ENCODE data around the gene VPS26A.

The VPS26A gene

DNA sequence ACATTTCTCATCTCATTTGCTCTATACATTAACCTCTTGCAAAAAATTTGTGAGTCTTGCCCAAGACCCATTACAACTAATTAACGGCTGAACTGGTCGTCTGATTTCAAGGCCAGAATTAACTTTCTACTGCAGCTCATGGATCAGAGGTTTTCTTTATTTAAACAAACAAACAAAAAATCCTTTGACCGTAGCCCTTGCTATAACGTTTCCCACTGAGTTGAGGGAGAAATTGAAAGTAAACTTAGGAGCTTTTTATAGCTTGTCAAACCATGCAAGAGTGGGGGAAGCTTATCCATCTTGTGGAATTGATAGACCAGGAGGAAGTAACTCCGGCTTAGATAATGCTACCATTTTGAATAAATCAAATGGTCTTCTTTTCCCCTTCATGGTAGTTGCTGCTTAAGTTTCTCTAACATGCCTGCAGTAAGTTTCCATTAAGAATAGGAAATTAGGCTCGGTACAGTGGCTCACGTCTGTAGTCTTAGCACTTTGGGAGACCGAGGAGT, 32.8 kb upstream of the VPS26A start:
- TF ChIP-seq, protein P1, sequence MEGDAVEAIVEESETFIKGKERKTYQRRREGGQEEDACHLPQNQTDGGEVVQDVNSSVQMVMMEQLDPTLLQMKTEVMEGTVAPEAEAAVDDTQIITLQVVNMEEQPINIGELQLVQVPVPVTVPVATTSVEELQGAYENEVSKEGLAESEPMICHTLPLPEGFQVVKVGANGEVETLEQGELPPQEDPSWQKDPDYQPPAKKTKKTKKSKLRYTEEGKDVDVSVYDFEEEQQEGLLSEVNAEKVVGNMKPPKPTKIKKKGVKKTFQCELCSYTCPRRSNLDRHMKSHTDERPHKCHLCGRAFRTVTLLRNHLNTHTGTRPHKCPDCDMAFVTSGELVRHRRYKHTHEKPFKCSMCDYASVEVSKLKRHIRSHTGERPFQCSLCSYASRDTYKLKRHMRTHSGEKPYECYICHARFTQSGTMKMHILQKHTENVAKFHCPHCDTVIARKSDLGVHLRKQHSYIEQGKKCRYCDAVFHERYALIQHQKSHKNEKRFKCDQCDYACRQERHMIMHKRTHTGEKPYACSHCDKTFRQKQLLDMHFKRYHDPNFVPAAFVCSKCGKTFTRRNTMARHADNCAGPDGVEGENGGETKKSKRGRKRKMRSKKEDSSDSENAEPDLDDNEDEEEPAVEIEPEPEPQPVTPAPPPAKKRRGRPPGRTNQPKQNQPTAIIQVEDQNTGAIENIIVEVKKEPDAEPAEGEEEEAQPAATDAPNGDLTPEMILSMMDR (IDR thresholded peaks at IDR 0.05; ENCODE audit: borderline replicate concordance, control extremely low read depth, extremely low read depth, insufficient read depth, missing control alignments): no peak
- in situ Hi-C loops (cut with MboI; ENCODE audit: low sequenced_read_pairs, unreplicated experiment): loop anchor here (5.0 kb wide), 1 partner anchor 79 kb away; no protein-coding TSS in a partner anchor
- DNase-seq (ENCODE audit: low spot score): no peak

DNA sequence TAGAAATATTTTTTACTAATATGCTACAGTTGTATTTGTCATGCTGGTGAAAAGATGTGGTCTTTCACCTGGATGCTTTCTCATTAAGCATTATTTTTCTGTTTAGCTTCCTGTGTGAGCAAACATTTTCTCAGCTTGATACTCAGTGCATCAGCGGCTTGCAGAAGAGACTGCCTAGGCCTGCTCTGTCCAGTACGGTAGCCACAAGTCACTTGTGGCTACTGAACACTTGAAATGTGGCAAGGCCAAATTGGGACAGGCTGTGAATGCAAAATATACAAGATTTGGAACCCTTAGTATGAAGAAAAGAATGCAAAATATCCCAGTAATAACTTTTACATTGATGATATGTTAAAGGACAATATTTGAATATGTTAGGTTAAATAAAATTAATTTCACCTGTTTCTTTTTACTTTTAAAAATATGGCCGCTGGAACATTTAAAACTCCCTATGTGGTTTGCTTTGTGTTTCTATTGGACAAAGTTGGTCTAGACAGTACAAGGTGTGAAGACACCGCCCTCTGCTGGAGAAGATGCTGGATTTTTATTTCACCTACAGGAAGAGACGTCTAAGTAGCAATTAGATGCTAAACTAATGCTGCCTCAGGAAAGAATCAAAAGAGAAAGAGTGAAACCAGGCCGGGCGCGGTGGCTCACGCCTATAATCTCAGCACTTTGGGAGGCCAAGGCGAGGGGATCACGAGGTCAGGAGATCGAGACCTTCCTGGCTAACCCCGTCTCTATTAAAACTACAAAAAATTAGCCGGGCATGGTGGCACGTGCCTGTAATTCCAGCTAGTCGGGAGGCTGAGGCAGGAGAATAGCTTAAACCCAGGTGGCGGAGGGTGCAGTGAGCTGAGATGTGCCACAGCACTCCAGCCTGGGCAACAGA, 30.8 kb upstream of the VPS26A start:
- DNase-seq (ENCODE audit: low spot score): peak; percentile 59
- TF ChIP-seq, protein P1 (IDR thresholded peaks at IDR 0.05; ENCODE audit: borderline replicate concordance, control extremely low read depth, extremely low read depth, insufficient read depth, missing control alignments): peak; percentile 59
- in situ Hi-C loops (cut with MboI; ENCODE audit: low sequenced_read_pairs, unreplicated experiment): loop anchor here (5.0 kb wide), 1 partner anchor 81 kb away; no protein-coding TSS in a partner anchor

DNA sequence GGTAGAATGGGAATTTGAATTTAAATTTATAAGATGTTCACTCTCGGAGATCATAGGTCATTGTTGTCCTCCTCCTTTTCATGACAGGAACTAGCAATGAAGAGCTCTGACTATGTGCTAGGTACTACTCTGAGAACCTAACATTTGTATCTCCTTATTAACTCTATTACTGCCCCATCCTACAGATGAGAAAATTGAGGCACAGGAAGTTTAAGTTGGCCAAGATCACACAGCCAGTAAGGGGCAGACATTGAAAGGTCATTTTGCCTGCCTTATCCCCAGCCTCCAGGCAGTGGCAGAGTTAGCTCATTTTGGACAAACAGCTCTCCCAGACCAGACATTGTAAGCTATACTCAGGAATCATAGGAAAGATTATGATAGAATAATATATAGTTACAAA, 30.0 kb upstream of the VPS26A start:
- DNase-seq (ENCODE audit: low spot score): no peak
- TF ChIP-seq, protein P1 (IDR thresholded peaks at IDR 0.05; ENCODE audit: borderline replicate concordance, control extremely low read depth, extremely low read depth, insufficient read depth, missing control alignments): no peak
- in situ Hi-C loops (cut with MboI; ENCODE audit: low sequenced_read_pairs, unreplicated experiment): loop anchor here (5.0 kb wide), 1 partner anchor 82 kb away; no protein-coding TSS in a partner anchor

DNA sequence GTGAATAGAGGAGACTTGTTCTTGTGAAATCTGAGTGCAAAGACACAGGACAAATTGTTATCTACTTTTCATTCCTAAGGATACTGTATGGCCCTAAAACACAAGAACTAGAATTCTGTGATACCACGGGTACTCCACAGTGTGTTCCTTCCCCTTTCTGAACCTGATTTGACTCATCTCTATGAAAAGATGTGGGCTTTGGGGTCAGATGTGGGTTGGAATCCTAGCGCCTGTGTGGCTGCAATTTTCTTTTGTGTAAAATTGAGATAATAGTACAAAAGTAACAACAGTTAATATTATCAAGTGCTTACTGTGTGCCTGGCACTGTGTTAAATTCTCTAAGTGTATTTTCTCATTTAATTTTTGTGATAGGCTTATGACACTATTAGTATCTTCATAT, 27.9 kb upstream of the VPS26A start:
- in situ Hi-C loops (cut with MboI; ENCODE audit: low sequenced_read_pairs, unreplicated experiment): no loop called here
- DNase-seq (ENCODE audit: low spot score): no peak
- TF ChIP-seq, protein P1 (IDR thresholded peaks at IDR 0.05; ENCODE audit: borderline replicate concordance, control extremely low read depth, extremely low read depth, insufficient read depth, missing control alignments): no peak

DNA sequence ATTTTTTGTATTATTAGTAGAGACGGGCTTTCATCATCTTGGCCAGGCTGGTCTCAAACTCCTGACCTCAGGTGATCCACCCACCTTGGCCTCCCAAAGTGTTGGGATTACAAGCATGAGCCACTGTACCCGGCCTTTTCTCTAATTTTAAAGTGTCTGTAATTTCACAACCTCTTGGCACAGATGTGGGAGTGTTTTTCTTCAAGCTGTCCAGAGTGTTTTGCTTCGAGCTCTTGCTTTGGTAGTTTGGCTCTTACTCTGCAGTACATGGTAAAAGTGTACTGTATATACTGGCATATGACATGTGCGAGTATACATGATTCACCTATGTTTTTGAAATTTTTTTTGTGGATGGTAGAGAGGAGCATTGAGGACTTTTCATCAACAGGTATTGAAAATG, 26.2 kb upstream of the VPS26A start:
- in situ Hi-C loops (cut with MboI; ENCODE audit: low sequenced_read_pairs, unreplicated experiment): no loop called here
- DNase-seq (ENCODE audit: low spot score): no peak
- TF ChIP-seq, protein P1 (IDR thresholded peaks at IDR 0.05; ENCODE audit: borderline replicate concordance, control extremely low read depth, extremely low read depth, insufficient read depth, missing control alignments): no peak

DNA sequence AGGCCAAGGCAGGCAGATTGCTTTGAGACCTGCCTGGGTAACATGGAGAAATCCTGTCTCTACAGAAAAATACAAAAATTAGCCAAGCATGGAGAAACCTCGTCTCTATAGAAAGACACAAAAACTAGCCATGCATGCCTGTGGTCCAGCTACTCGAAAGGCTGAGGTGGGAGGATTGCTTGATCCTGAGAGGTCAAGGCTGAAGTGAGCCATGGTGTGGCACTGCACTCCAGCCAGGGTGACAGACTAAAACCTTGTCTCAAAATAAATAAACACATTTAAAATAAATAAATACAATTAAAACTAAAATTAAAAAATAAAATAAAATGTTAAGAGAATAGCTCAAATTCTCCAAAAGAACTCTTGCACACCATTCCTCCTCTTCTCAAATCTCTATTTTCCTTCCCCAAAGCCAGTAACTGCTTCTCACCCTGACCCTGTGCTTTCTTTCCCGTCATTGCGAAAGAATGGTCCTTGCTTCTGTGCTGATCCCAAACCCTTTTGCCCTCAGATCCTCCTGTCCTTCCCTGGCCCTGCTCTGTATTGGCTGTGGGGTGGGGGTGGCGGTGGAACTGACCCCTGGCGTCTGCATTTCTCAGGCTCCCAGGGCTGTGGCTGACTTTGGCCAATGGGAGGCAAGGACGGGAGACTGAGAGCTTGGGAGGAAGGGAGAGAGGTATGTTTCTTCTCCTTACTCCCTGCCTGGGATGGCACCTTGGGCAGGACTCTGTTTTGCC, 23.7 kb upstream of the VPS26A start:
- in situ Hi-C loops (cut with MboI; ENCODE audit: low sequenced_read_pairs, unreplicated experiment): no loop called here
- DNase-seq (ENCODE audit: low spot score): no peak
- TF ChIP-seq, protein P1 (IDR thresholded peaks at IDR 0.05; ENCODE audit: borderline replicate concordance, control extremely low read depth, extremely low read depth, insufficient read depth, missing control alignments): no peak

All from GM13976 (cell line).